ENCODE measurements around the gene KIRREL3. TPM values are rescaled to one million over a fixed set of nuclear protein-coding genes. Genes with fewer than 3 reads are reported as not detected.

The KIRREL3 gene
- total and polyA plus RNA-seq, 12 donors: 0.13 to 0.58 (median 0.30) TPM

GRCh38 chr11:126704096-126704495, 296.5 kb downstream of the KIRREL3 start:
- ATAC-seq (no peak), DNase-seq (no peak)
- Histone ChIP-seq H3K9me3 (no peaks in the 10 kb centered on the region), H3K4me3 (no peak overlapping the region), H3K36me3 (no peaks in the 10 kb centered on the region), H3K4me1 (peaks cover 0 to 12% (median 0%) of the 10 kb centered on the region in 9 donors), H3K27me3 (peaks cover 0 to 13% (median 0%) of the 10 kb centered on the region in 7 donors), H3K27ac (no peak overlapping the region)
- intact Hi-C loops (cut with DNase I): no loop called here
- no peak for TF ChIP-seq CTCF (IDR thresholded peaks at IDR 0.05)
- WGBS, 2 donors: 50 to 63% methylated on average over 2 of the region's 2 CpGs

GRCh38 chr11:126703662-126704061, 296.9 kb downstream of the KIRREL3 start:
- intact Hi-C loops (cut with DNase I): no loop called here
- Histone ChIP-seq H3K27ac (no peak overlapping the region), H3K36me3 (no peaks in the 10 kb centered on the region), H3K27me3 (peaks cover 0 to 9% (median 0%) of the 10 kb centered on the region in 7 donors), H3K4me3 (no peak overlapping the region), H3K9me3 (no peaks in the 10 kb centered on the region), H3K4me1 (peaks cover 0 to 12% (median 0%) of the 10 kb centered on the region in 9 donors)
- TF ChIP-seq CTCF (IDR thresholded peaks at IDR 0.05): no peak
- DNase-seq: no peak
- no peak for ATAC-seq
- 64% methylated on average over 4 of the region's 4 CpGs for WGBS, 2 donors

GRCh38 chr11:126702987-126703386, 297.6 kb downstream of the KIRREL3 start:
- Histone ChIP-seq H3K4me3 (no peak overlapping the region), H3K27me3 (peaks cover 0 to 2% (median 0%) of the 10 kb centered on the region in 7 donors), H3K4me1 (peaks cover 0 to 12% (median 0%) of the 10 kb centered on the region in 9 donors), H3K27ac (no peak overlapping the region), H3K9me3 (no peaks in the 10 kb centered on the region), H3K36me3 (no peaks in the 10 kb centered on the region)
- ATAC-seq: peak in 3 of 8 donors; percentile 33 to 71 (median 48)
- DNase-seq: peak in 1 of 2 donors; percentile 10
- WGBS, 2 donors: 65 to 69% methylated on average over 5 of the region's 5 CpGs
- TF ChIP-seq CTCF (IDR thresholded peaks at IDR 0.05): no peak
- intact Hi-C loops (cut with DNase I): no loop called here

- Histone ChIP-seq H3K27ac (no peak overlapping the region), H3K36me3 (no peaks in the 10 kb centered on the region), H3K4me1 (peaks cover 0 to 12% (median 0%) of the 10 kb centered on the region in 9 donors), H3K27me3 (peaks cover 0 to 2% (median 0%) of the 10 kb centered on the region in 7 donors), H3K4me3 (no peak overlapping the region), H3K9me3 (no peaks in the 10 kb centered on the region)
- intact Hi-C loops (cut with DNase I): no loop called here
- no peak for ATAC-seq
- DNase-seq: no peak
- no peak for TF ChIP-seq CTCF (IDR thresholded peaks at IDR 0.05)
- WGBS, 2 donors: 70 to 71% methylated on average over 7 of the region's 7 CpGs
These were observed 298.3 kb downstream of the KIRREL3 start for GRCh38 chr11:126702165-126702720.
